Gastroesophageal sphincter (tissue), 4 donors: Measurements from ENCODE around the gene DARS2. TPM values are rescaled to one million over a fixed set of nuclear protein-coding genes. Genes with fewer than 3 reads are reported as not detected.
"Not testable (repeated sequence)": the region's sequence is repeated elsewhere in the genome, so short reads cannot be mapped to it uniquely, and the experiment has no call there.

ENCODE experiments used
- ATAC-seq: fragments of 150-250 bp; one replicate; pipeline ENCODE4 v1.9.1; 2016; ENCODE audit warnings: mild to moderate bottlenecking, moderate library complexity
- H3K27ac ChIP-seq, 4 donors: fragments of 200-600 bp; sonication (generic) in 3 of 4; 1 replicate in 3 of 4; 2 replicates in 1 of 4; pipeline ENCODE4 v1.5.1; 2016 to 2019
- H3K27me3 ChIP-seq: fragments of 200-600 bp; sonication (generic); one replicate; pipeline ENCODE4 v1.5.1; 2019
- H3K36me3 ChIP-seq, 2 donors: fragments of 200-600 bp; sonication (generic); one replicate each; pipeline ENCODE4 v1.5.1; 2019; ENCODE audit warnings: control low read depth in 1 of 2
- H3K4me1 ChIP-seq, 3 donors: fragments of 200-600 bp; sonication (generic); 1 replicate in 2 of 3; 2 replicates in 1 of 3; pipeline ENCODE4 v1.5.1; 2016 to 2019; ENCODE audit warnings: control low read depth in 2 of 3
- H3K4me3 ChIP-seq, 2 donors: fragments of 200-600 bp; sonication (generic); one replicate each; pipeline ENCODE4 v1.5.1; 2019; ENCODE audit warnings: mild to moderate bottlenecking in 1 of 2, moderate library complexity in 1 of 2
- H3K9me3 ChIP-seq, 3 donors: fragments of 200-600 bp; sonication (generic); one replicate each; pipeline ENCODE4 v1.5.1; 2017 to 2019; ENCODE audit warnings: control low read depth in 2 of 3
- CTCF ChIP-seq, 4 experiments: fragments of 200-600 bp in 2 of 4; fragments of 450-650 bp in 2 of 4; sonication (generic) in 1 of 4; IDR thresholded peaks; one replicate each; pipeline ENCODE4 v1.5.1; 2017 to 2019; ENCODE audit warnings: antibody characterized with exemption in 4 of 4, mild to moderate bottlenecking in 2 of 4, moderate library complexity in 2 of 4
- EP300 ChIP-seq: sonication (generic); formaldehyde crosslinking; IDR thresholded peaks from one replicate; pipeline ENCODE4 v1.6.1; 2017; ENCODE audit warnings: antibody characterized with exemption, mild to moderate bottlenecking
- POLR2A ChIP-seq, 2 donors: fragments of 450-650 bp; IDR thresholded peaks; one replicate each; pipeline ENCODE4 v1.6.1; 2017; ENCODE audit warnings: antibody characterized with exemption in 2 of 2, mild to moderate bottlenecking in 2 of 2, moderate library complexity in 1 of 2
- POLR2AphosphoS5 ChIP-seq: sonication (generic); formaldehyde crosslinking; IDR thresholded peaks from one replicate; pipeline ENCODE4 v1.6.1; 2017; ENCODE audit warnings: antibody characterized with exemption
- WGBS, 2 donors: methylation state at CpG; one replicate each; pipeline ENCODE4 v1.1.5; 2018; ENCODE audit warnings: low coverage in 1 of 2; 5-methylcytosine and 5-hydroxymethylcytosine counted together
- total RNA-seq, 4 donors: library from RNA; depleted of rRNA; stranded (reverse); fragments of >200 nt; gene quantifications; one replicate each; pipeline ENCODE4 v1.1.0, GENCODE V29; 2016

DARS2 gene
- total RNA-seq, 4 donors from 2014 or later: 6.4 to 8.7 (median 7.1) TPM

GRCh38 chr1:173798078-173798477, 26.4 kb upstream of the DARS2 start:
- TF ChIP-seq EP300: no peak
- TF ChIP-seq CTCF (IDR thresholded peaks at IDR 0.05): no peak
- TF ChIP-seq POLR2AphosphoS5: no peak
- no peak for TF ChIP-seq POLR2A (IDR thresholded peaks at IDR 0.05)
- H3K4me3 ChIP-seq: no peak overlapping the region
- no peak overlapping the region for H3K27ac ChIP-seq
- no peaks in the 10 kb centered on the region for H3K27me3 ChIP-seq
- ATAC-seq: no peak
- peaks cover 0 to 20% of the 10 kb centered on the region in 2 donors for H3K36me3 ChIP-seq
- H3K9me3 ChIP-seq: no peaks in the 10 kb centered on the region
- no peaks in the 10 kb centered on the region for H3K4me1 ChIP-seq

GRCh38 chr1:173799995-173800394, 24.5 kb upstream of the DARS2 start:
- 100% methylated on average over 1 of the region's 1 CpG for WGBS, 2 donors
- not testable (repeated sequence) for ATAC-seq

GRCh38 chr1:173802961-173803360, 21.5 kb upstream of the DARS2 start:
- H3K4me1 ChIP-seq: no peaks in the 10 kb centered on the region
- H3K9me3 ChIP-seq: no peaks in the 10 kb centered on the region
- TF ChIP-seq POLR2AphosphoS5: no peak
- TF ChIP-seq EP300: no peak
- no peak for TF ChIP-seq POLR2A (IDR thresholded peaks at IDR 0.05)
- TF ChIP-seq CTCF (IDR thresholded peaks at IDR 0.05): no peak
- no peak for ATAC-seq
- H3K36me3 ChIP-seq: peaks cover 0 to 47% of the 10 kb centered on the region in 2 donors
- no peak overlapping the region for H3K27ac ChIP-seq
- H3K4me3 ChIP-seq: no peak overlapping the region
- WGBS, 2 donors: 89 to 94% methylated on average over 2 of the region's 2 CpGs
- H3K27me3 ChIP-seq: no peaks in the 10 kb centered on the region

More at GRCh38 chr1:173799995-173800394, 24.5 kb upstream of the DARS2 start:
- not testable (repeated sequence) for H3K4me1 ChIP-seq, H3K4me3 ChIP-seq, H3K27me3 ChIP-seq, H3K9me3 ChIP-seq, H3K27ac ChIP-seq
- peaks cover 0 to 25% of the 10 kb centered on the region in 2 donors for H3K36me3 ChIP-seq

GRCh38 chr1:173813654-173814053, 10.8 kb upstream of the DARS2 start:
- WGBS, 2 donors: 94 to 98% methylated on average over 5 of the region's 5 CpGs
- H3K4me1 ChIP-seq, H3K4me3 ChIP-seq, H3K27me3 ChIP-seq, H3K27ac ChIP-seq, H3K9me3 ChIP-seq, ATAC-seq: not testable (repeated sequence)
- H3K36me3 ChIP-seq: peaks cover 0 to 21% of the 10 kb centered on the region in 2 donors

GRCh38 chr1:173818459-173818858, 6.0 kb upstream of the DARS2 start:
- Histone ChIP-seq H3K4me3 (no peak overlapping the region), H3K36me3 (peaks cover 0 to 5% of the 10 kb centered on the region in 2 donors), H3K9me3 (no peaks in the 10 kb centered on the region), H3K27me3 (no peaks in the 10 kb centered on the region), H3K27ac (no peak overlapping the region), H3K4me1 (peaks cover 0 to 5% (median 5%) of the 10 kb centered on the region in 3 donors)
- WGBS, 2 donors: 76% methylated on average over 1 of the region's 1 CpG; no CpG with 5 or more reads in 1 of the 2 donors
- ATAC-seq: no peak
- TF ChIP-seq POLR2AphosphoS5 (no peak), POLR2A (IDR thresholded peaks at IDR 0.05) (no peak), CTCF (IDR thresholded peaks at IDR 0.05) (no peak), EP300 (no peak)

GRCh38 chr1:173821680-173822079, 2.8 kb upstream of the DARS2 start:
- 81 to 95% methylated on average over 4 of the region's 4 CpGs for WGBS, 2 donors
- ATAC-seq: no peak
- Histone ChIP-seq H3K4me1 (peaks cover 0 to 28% (median 9%) of the 10 kb centered on the region in 3 donors), H3K27ac (no peak overlapping the region), H3K27me3 (no peaks in the 10 kb centered on the region), H3K4me3 (no peak overlapping the region), H3K36me3 (peaks cover 0 to 5% of the 10 kb centered on the region in 2 donors), H3K9me3 (no peaks in the 10 kb centered on the region)
- TF ChIP-seq POLR2AphosphoS5 (no peak), POLR2A (IDR thresholded peaks at IDR 0.05) (no peak)
